Measurements from ENCODE around the gene NEDD4.
"Not testable (repeated sequence)": the region's sequence is repeated elsewhere in the genome, so short reads cannot be mapped to it uniquely, and the experiment has no call there.

Gene NEDD4

DNA sequence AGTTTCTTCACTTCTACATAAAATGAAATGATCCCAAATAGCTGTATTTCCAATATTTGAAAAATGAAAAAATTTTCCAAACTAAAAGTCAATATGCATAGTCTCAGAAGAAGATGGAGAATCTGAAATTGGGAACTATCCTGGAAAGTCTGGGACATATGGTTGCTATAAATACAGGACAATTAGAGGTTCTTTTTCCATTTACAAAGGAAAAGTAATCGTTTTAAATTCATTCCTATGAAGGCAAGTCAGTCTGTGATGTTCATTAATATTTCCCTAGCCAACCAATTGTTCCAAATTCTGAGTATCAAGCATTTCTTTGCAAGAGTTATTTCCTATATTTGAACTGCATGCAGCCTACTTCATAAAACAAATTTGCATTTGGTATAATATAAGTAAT lies 102.2 kb downstream of the NEDD4 start:
- no peak for DNase-seq

DNA sequence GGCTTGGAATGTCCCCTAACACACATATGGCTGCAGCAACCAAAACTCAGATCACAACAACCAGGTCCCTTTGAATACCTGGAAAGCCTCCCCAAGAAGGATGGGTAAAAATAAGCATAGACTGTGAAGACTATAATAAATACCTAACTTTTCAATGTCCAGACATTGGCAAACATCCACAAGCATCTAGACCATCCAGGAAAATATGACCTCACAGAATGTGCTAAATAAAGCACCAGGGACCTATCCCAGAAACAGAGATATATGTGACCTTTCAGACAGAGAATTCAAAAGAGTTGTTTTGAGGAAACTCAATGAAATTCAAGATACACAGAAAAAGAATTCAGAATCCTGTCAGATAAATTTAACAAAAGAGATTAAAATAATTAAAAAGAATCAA lies 109.2 kb downstream of the NEDD4 start:
- peak; percentile 14 for DNase-seq

DNA sequence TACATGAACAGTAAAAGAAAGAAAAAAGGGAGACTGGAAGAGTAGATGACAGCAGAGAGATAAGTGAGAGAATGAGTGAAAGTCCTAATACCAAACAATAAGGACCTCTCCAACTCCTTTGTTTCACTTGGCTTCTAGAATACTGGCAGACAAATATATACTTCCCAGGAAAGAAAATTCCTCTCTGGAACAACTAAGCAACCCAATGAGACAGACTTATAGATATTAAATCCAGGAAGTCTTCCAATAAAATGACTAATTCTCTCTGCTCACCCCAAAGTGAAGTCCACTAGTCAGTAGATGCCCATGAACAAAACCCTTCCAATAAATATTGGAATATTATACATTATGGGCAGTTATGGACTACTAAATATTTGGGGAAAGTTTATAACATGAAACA lies 114.2 kb downstream of the NEDD4 start:
- peak; percentile 18 for DNase-seq

DNA sequence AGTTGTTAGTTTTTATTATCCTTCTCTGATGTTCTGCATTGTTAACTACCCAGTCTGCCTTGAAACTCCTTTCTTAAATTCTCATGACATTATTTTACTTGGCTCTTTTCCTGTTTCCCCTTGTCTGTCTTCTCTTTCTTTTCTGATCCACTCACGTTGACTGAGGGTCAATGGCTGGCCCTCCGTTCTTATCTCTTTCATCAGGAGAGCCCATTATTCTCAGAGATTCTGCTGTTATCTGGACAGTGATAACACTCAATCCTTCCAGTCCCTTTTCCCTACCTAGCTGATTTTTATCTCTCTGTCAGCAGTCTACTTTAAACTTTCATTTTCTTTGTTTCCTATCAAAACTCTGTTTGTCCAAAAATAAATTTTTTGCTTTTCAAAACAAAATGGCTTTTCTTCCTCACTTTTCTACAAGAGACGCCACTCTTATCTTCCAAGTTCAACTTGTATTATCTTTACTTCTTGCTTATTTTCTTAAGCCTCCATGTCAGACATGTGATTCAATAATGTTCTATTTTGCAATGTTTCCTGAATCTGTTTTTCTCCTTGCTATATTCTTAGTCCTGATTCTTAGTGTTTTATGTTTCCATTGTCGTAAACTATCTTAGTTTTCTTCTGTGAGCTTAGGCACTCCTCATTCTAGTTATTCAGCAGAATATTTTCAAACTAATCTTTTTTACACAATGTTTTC lies 120.2 kb downstream of the NEDD4 start:
- no peak for DNase-seq

DNA sequence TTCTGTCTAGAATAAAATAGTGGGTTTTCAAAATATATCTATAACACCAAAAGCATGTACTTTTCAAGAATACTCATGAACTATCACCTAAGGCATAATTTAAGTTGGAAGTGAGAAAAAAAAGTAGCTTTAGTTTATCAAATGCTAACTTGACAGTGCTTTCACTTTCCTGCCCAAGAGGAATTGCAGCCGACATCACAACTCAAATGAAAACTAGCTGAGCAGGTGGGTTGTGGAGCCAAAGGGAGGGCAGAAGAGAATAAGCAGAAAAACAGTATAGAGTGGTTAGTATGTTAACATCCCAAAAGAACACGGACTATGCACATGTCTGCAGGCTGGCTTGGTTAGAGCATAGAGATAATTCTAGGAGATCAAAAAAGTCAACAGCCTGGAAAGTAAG lies 120.9 kb downstream of the NEDD4 start:
- no peak for DNase-seq

DNA sequence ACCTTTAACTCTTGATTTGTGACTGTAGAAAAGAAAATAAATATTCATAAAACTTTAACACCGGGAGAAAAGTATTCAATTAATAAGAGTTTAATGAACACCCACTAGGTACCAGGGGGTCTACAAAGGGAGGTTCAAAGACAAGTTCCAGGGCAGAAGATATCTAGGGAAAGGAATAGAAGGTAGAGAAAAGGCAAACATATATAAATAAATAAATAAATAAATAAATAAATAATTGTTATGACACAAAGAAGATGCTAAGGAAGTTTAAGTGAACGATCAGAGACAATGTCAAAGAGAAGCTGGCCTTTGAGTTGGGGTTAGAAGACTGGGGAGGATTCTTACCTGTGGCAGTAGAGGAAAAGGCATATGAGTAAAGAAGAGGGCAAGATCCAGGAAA lies 123.8 kb downstream of the NEDD4 start:
- DNase-seq, result no peak

DNA sequence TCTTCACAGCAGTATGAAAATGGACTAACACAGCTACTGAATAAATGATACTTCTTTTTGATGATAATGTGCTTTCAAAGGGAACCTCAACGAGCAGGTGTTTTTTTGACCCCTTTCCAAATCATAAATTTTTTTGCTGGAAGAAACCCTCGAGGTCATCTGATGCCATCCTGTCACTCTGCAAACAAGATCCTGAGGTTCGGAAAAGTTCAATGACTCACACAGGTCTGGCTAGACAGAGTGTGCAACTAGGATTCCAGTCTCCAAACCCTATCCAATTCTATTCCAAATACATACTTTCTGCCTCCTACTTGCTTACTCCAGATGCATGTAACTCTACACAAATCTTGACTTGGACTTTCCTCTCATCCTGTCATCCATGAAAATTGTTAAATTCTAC lies 124.7 kb downstream of the NEDD4 start:
- no peak for DNase-seq

DNA sequence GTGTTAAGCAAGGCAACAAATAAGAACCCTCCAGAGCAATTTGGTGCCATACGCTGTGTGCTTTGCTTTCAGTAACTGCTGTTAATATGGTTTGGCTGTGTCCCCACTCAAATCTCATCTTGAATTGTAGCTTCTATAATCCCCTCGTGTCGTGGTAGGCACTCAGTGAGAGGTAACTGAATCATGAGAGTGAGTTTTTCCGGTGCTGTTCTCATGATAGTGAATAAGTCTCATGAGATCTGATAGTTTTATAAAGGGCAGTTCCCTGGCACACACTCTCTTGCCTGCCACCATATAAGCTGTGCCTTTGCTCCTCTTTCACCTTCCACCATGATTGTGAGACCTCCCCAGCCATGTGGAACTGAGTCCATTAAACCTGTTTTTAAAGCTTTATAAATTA lies 125.1 kb downstream of the NEDD4 start:
- not testable (repeated sequence) for DNase-seq

DNA sequence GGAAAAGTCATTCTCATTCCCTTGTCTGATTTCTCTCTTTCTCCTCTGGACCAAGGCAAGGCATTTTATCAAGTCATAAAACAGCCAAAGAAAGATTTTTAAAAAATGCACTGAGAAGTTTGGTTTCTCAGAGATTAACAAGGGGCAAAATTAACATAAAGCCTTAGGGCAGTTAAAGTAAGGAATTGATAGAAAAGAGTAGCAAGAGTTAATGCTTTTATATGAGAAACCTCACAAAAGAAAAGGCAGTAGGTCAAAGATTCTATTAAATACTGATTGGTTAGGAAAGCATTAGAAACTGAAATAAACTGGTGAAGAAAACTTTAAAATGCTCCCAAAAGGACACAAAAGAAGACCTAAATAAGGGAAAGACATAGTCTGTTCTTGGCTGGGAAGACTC lies 129.5 kb downstream of the NEDD4 start:
- no peak for DNase-seq

DNA sequence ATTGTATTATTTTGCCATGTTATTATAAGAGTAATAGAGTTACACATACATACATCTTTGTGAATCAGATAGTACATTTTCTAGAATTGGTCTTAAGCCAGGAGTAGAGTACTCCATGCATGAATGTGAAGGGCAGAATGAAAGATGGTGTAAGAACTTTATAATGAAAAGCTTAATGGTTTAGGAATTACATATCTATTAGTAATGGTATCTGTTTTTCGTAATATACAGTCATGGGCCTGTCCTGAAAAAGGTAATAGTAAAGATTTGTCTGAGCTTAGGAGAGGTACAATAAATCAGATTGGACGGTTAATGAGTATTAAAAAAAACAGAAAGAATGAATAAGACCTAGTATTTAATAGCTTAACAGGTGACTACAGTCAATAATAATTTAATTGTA lies 132.3 kb downstream of the NEDD4 start:
- no peak for DNase-seq

DNA sequence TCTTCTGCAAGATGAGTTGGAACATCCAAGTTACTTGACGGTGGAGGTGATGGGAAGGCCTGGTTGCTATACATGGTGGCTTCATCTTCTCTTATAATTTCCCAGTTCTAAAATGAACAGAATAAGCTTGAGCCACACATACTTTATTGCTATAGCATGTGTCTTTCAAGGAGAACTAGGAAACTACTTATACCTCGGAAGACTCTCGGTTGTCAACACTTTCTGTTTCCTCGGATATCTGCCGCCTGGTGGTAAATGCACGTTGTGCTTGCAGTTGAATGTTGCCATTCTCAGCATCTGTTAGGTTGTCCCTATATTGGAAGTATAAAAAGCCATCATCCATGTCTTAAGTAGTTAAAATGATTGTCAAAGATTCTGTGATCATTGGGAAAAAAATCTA lies 132.9 kb downstream of the NEDD4 start:
- DNase-seq, result no peak

DNA sequence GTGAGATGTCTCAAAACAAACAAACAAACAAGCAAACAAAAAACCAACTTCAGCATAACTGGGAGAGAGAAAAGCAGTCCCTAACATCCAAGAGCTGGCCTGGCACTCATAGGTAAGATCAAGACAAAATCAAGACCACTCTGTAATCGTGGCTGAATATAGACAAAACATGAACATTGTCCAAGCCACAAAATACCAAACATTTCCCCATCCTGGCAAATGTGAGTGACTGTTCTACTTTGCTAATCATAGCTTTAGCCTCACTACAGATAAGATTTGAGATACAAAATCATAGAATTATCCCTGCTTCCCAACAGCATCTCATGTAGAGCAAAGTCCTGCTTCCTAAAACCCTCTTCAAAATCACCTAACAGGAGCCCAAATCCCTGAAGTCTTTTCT lies 133.7 kb downstream of the NEDD4 start:
- DNase-seq, result peak; percentile 22

DNA sequence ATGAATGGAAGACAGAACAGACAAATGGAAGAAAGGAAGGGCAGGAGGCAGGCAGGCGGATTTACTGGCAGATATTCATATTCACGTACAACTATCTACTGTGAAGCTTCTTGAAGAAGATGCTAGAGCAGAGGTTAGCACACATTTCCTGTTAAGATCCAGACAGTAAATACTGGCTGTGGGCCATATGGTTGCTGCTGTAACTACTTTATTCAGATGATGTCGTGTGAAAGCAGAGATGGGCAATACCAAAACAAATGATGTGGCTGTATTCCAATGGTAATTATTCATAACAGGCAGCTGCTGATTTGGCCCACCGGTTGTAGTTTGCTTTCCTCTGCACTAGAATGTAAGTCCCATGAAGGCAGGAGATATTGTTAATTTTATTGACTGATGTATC lies 134.8 kb downstream of the NEDD4 start:
- peak; percentile 58 for DNase-seq

DNA sequence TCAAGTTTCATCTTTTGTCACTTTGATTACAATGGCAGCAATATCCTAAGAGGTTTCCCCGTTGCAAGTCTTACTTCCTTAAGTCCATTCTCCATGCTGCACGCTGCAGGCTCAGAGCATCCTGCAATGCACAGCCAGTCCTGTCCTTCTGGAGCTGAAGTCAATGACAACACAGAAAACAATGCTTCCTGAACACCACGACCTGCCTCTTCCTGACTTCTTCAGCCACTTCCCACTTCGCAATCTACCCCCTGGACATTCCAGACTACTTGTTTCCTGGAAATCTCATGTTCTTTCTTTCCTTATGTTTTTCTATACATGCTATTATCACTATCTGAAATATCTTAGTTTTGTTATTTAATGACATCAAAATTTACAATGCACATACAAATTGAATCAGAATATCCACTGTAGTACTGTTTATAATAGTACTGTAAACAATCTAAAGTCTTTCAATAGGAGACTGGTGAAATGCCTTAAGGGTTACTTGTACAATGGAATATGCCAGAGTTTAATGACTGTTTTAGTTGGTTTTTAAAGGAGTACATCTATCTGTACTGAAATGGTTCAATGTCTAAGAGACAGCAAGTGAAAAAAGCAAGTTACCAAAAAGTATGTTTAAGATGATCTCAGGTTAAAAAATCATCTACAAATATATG lies 136.8 kb downstream of the NEDD4 start:
- DNase-seq, result no peak

DNA sequence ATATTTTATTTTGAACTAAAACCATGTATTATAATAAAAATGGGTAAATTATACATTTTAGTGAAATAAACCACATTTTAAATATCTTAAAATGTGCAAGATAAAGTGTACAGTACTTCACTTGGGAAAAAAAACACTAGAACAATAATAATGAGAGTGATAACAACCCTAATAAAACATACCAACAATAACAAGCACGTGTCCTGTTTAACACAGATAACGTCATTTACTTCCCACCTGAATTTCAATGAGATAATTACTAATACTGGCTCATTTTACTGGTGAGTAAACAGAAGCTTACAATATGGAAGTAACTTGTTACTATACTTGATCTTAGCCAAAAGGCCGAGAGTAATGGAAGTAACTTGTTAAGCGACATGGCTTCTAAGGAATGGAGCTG lies 140.3 kb downstream of the NEDD4 start:
- no peak for DNase-seq

DNA sequence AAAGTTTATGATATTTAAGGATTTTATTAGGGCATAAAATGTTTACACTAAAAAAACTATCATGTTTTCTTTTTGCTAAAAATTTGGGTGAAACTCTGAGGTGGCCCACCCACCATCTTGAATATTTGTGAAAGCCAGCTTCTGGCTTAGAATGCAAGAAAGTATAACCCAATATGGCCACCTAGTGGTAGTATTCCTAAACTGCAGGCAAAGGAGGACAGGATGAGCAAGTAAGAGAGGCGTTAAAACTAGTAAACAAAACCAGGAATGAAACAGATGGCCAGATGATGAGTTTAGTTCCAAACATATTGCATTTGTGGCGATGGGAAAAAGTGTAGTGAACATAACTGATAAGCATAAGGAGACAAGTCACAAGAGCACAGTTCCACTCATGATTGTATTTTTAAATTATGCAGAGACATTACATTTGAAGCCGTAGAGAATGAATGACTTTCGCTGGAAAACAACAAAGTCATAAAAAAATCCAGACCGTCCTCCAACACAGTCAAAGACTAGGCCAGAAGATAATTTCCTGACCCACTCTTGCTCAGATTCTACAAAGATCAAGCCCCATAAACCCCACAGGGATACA lies 147.2 kb downstream of the NEDD4 start:
- DNase-seq, result peak; percentile 79

DNA sequence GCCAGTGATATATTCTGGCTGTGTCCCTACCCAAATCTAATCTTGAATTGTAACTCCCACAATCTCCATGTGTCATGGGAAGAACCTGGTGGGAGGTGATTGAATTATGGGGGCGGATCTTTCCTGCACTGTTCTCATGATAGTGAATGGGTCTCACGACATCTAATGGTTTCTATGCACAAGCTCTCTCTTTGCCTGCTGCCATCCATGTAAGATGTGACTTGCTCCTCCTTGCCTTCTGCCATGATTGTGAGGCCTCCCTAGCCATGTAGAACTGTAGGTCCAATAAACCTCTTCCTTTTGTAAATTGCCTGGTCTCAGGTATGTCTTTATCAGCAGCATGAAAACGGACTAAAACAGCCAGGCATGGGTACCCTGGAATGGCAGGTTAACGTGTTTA lies 150.5 kb downstream of the NEDD4 start:
- not testable (repeated sequence) for DNase-seq

DNA sequence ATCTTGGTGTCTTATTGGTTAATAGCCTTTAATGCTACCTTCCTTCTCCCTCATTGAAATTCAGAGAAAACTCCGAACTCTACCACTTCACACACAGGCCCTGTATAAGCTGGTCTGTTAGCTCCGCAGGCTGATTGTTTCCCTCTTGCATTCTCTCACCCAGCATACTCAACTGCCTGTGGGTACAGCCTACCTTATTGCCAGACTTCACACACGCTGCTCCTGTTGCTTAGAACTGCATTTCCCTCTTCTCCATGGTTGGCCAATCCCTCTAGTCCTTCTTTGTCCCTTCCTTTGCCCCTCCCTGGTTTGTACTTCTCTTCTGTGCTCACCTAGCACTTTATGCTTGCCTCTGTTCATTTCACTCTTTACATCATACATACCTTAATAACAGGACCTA lies 157.5 kb downstream of the NEDD4 start:
- no peak for DNase-seq

DNA sequence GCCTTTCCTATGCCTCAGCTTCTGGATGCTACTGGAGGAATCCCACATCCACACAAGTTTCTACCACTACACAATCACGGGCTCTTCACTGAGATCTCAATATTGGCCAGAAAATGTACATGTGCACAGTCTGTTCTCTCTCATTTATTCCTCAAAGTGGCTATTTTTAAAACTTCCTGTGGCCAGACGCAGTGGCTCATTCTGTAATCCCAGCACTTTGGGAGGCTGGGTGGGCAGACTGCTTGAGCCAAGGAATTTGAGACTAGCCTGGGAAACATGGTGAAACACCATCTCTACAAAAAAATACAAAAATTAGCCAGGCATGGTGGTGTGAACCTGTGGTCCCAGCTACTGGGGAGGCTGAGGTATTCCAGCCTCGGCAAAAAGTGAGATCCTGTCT lies 159.1 kb downstream of the NEDD4 start:
- peak; percentile 13 for DNase-seq

DNA sequence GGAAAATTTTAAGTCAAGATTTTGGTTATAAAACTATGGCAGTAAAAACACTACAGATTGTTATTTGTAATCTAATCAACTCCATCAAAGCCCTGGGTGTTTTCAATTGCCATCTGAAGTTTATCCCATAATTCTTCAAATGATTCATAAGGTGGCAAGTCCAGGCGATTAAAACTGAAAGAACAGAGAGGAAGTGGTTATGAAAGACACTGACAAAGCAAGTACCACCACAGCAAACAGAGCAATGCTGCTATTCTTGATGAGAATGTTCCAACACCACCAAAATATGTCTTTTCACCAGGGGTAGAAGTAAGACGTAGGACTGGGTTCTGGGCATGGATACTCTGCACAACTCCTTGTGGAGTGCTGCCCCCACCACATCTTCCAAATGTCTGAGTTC lies 163.6 kb downstream of the NEDD4 start:
- DNase-seq, result no peak

DNA sequence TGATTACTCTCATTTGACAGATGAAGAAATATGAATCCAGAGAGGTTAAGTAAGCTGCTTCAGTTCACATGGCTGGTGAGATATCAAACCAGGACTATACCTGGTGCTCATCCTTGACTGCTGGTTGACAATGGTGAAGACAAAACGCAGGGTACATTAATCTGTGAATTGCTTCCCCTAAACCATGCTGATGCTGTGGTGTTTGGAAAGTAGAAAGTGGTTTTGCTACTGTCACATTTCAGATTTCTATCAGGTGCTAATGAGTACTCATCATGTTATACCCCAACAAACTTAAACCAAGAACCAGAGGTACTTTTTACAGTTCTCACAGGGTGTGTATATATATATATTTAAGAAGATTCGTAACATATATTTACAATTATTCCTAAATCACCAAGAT lies 165.5 kb downstream of the NEDD4 start:
- DNase-seq, result no peak

DNA sequence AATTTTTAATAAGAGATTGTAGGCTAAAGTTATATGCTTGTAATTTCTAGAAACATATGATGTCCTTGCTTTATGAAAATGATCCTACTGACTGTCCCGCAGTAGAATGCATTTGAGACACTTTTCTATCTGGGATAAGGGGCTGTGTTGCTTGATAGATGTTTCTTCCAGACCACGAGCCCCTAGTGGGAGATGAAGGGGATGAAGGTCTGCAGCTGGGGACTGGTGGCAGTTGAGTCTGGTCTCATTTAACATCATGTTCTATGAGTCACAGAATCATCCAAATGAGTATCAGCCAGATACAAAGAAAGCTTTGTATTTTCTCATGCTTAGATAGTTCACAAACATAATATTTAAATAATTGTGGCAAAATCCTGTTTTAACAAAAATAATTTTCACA lies 166.2 kb downstream of the NEDD4 start:
- peak; percentile 9 for DNase-seq

DNA sequence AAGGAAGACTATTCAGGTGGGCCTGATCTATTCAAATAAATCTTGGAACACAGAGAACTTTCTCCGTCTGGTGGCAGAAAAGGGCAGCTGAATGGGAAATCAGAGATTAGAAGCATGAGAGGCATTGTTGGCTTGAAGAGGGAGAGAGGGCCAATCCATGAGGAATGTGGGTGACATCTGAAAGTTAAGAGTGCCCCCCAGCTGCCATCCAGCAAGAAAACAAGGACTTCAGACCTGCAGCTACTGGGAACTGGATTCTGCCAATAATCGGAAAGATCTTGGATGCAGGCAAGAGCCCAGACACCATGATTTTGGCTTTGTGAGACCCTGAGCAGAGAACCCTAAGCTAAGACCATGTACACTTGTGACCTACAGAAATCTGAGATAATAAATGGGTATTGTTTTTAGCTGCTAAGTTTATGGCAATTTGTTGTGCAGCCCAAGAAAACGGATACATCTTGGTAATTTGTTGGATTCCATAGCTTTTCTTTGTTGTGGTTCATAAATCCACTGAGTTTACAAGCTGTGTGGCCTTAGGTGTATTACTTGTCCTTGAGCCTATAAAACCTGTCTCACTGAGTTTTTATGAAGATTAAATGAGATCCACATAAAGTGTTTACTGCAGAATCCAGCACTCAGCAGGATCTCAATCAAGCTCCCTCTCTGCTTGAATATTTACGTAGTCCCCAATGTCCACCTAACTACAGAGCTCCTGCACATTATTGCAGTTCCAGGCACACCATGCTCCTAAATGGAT lies 168.4 kb downstream of the NEDD4 start:
- no peak for DNase-seq

Measured in fibroblast of skin of scalp (primary cell).